Endometrial microvascular endothelial cells (primary cell): ENCODE measurements around the gene RCAN3. TPM values are rescaled to one million over a fixed set of nuclear protein-coding genes. Genes with fewer than 3 reads are reported as not detected.
"Not testable (repeated sequence)": the region's sequence is repeated elsewhere in the genome, so short reads cannot be mapped to it uniquely, and the experiment has no call there.

Experiments used
- in situ Hi-C: cut with HindIII; loops from 2 replicates; pipeline ENCODE4 v1.10.0; 2017; ENCODE audit warnings: low sequenced_read_pairs, low pct_unique_long_range_greater_than_20kb; ENCODE audit errors: inconsistent ontology term
- total RNA-seq: library from RNA; depleted of rRNA; stranded (reverse); fragments of >200 nt; gene quantifications from one replicate; pipeline ENCODE4 v1.2.3, GENCODE V29; 2015; ENCODE audit errors: inconsistent ontology term

RCAN3 gene
- 11.7 TPM for total RNA-seq

- in situ Hi-C loops, result no loop called here
Observed at GRCh38 chr1:24502709-24503058, at the start of gene RCAN3. TSS of gene RCAN3 (plus strand) at chr1:24502836. CDS start at chr1:24514373, 11,537 bp downstream.

- in situ Hi-C loops, result no loop called here
Observed at GRCh38 chr1:24452922-24453485, 49.6 kb upstream of the RCAN3 start.

GRCh38 chr1:24454673-24455072 lies 48.0 kb upstream of the RCAN3 start:
- in situ Hi-C loops, result no loop called here

GRCh38 chr1:24455272-24455671 lies 47.4 kb upstream of the RCAN3 start:
- in situ Hi-C loops, result no loop called here

GRCh38 chr1:24457866-24458265 lies 44.8 kb upstream of the RCAN3 start:
- in situ Hi-C loops, result no loop called here

- in situ Hi-C loops, result no loop called here
Observed at GRCh38 chr1:24459551-24460266, 42.9 kb upstream of the RCAN3 start.

GRCh38 chr1:24462128-24462527 lies 40.5 kb upstream of the RCAN3 start:
- in situ Hi-C loops, result not testable (repeated sequence)

- in situ Hi-C loops, result no loop called here
Observed at GRCh38 chr1:24463776-24464735, 38.6 kb upstream of the RCAN3 start.

- in situ Hi-C loops, result no loop called here
Observed at GRCh38 chr1:24465099-24465498, 37.5 kb upstream of the RCAN3 start.

- in situ Hi-C loops, result no loop called here
Observed at GRCh38 chr1:24465638-24466037, 37.0 kb upstream of the RCAN3 start.

- in situ Hi-C loops, result no loop called here
Observed at GRCh38 chr1:24468685-24469316, 33.8 kb upstream of the RCAN3 start.

- in situ Hi-C loops, result no loop called here
Observed at GRCh38 chr1:24470592-24470991, 32.0 kb upstream of the RCAN3 start.

GRCh38 chr1:24472527-24473251 lies 29.9 kb upstream of the RCAN3 start:
- in situ Hi-C loops, result no loop called here

- in situ Hi-C loops, result no loop called here
Observed at GRCh38 chr1:24474193-24474592, 28.4 kb upstream of the RCAN3 start.

GRCh38 chr1:24475700-24476099 lies 26.9 kb upstream of the RCAN3 start:
- in situ Hi-C loops, result no loop called here

GRCh38 chr1:24476571-24476970 lies 26.1 kb upstream of the RCAN3 start:
- in situ Hi-C loops, result no loop called here

- in situ Hi-C loops, result no loop called here
Observed at GRCh38 chr1:24477309-24477708, 25.3 kb upstream of the RCAN3 start.

GRCh38 chr1:24481101-24481500 lies 21.5 kb upstream of the RCAN3 start:
- in situ Hi-C loops, result no loop called here
